ENCODE data around the gene TEKT5.
A peak's percentile ranks its signal among the peaks of the same experiment; 100 is the strongest.

- TF ChIP-seq YY1 (IDR thresholded peaks at IDR 0.05) (no peak), GABPA (IDR thresholded peaks at IDR 0.05 in 1 of 2, conservative IDR thresholded peaks at IDR 0.05 in 1 of 2) (no peak), MAX (IDR thresholded peaks at IDR 0.05) (no peak), CTCF (IDR thresholded peaks at IDR 0.05; ENCODE audit: low read depth, low read length, missing input control) (no peak), TAF1 (conservative IDR thresholded peaks at IDR 0.05) (no peak)
- TF ChIP-seq, protein P1, sequence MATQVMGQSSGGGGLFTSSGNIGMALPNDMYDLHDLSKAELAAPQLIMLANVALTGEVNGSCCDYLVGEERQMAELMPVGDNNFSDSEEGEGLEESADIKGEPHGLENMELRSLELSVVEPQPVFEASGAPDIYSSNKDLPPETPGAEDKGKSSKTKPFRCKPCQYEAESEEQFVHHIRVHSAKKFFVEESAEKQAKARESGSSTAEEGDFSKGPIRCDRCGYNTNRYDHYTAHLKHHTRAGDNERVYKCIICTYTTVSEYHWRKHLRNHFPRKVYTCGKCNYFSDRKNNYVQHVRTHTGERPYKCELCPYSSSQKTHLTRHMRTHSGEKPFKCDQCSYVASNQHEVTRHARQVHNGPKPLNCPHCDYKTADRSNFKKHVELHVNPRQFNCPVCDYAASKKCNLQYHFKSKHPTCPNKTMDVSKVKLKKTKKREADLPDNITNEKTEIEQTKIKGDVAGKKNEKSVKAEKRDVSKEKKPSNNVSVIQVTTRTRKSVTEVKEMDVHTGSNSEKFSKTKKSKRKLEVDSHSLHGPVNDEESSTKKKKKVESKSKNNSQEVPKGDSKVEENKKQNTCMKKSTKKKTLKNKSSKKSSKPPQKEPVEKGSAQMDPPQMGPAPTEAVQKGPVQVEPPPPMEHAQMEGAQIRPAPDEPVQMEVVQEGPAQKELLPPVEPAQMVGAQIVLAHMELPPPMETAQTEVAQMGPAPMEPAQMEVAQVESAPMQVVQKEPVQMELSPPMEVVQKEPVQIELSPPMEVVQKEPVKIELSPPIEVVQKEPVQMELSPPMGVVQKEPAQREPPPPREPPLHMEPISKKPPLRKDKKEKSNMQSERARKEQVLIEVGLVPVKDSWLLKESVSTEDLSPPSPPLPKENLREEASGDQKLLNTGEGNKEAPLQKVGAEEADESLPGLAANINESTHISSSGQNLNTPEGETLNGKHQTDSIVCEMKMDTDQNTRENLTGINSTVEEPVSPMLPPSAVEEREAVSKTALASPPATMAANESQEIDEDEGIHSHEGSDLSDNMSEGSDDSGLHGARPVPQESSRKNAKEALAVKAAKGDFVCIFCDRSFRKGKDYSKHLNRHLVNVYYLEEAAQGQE (IDR thresholded peaks at IDR 0.05): peak; percentile 21
Observed at GRCh38 chr16:10741844-10742243, 47.1 kb upstream of the TEKT5 start.

All from liver (tissue), 3 donors.